RPMI7951 (cell line): ENCODE data around the gene RC3H1. TPM values are rescaled to one million over a fixed set of nuclear protein-coding genes. Genes with fewer than 3 reads are reported as not detected.

Experiments used
- DNase-seq: peaks from one replicate; pipeline ENCODE4 v3.0.0-alpha.2; 2012; ENCODE audit warnings: low read depth
- total RNA-seq: library from RNA; depleted of rRNA; stranded (reverse); fragments of >200 nt; shearing (Covaris generic); gene quantifications from 2 replicates; pipeline ENCODE4 v1.2.3, GENCODE V29; 2014; rRNA removed

Gene RC3H1
- total RNA-seq, 1 experiment from 2014 or later: 11.4 TPM

DNA sequence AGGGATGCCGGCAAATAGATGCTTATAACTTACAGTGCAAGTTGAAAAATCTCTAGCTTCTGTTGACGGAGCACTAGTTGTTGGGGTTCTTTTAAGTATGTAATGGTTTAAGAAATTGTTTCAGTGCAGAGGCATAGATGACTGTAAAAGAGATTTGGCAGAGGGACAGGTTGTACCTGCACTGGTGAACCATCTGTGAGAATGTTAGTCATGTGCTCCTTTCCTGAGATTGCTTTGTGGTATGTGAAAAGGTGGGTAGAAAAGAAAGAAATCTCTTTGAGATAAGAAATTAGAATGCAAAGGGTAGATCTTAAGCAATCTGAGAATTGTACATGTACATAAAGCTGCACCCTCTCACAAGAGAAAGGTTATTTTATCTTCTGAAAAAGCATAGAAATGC lies 134.5 kb downstream of the RC3H1 start:
- no peak for DNase-seq

DNA sequence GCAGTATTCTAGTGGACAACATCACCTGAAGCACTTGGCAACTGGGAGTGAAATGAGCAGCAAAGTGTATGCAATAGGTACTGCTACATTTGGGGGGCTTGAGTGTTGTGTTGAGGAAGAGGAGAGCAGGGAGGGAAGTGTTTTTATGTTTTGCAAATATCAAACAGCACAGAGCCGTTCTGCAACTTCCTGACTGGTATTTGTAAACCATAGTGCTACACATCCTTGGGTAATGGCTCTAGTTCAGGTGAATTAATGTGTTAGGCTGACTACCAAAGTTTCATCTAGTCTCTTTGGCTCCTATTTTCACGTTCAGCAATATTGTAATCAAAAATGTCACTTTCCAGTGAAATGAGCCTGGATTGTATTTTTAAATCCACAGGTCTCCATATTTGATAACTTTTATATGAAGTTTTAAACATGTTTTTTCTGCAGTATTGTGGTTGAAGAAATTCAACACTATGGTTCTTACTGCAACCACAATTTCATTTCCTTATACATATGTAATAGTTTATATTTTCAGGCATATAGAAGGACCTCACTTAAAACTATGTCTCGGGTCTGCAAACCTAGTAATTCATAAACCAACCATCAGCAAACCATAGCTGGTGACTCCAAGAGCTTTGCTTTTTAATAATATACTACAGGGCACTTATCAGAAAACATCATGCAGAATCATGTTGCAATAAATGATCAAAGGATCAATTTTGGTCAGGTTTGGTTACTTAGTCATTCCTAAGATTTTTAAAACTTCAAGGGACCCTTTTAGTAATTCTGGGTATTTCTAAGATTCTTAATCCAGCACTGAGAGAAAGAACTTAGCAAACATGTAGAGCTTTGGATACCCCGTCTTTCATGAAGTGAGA lies 135.2 kb downstream of the RC3H1 start:
- DNase-seq: no peak

- no peak for DNase-seq
Measured at GRCh38 chr1:173884701-173885100, 137.5 kb downstream of the RC3H1 start.

Other genes with a start within 250 kb of the RC3H1 start
- gene DARS2, start 197.7 kb downstream of the RC3H1 start, total RNA-seq: 34.1 and 39.2 TPM in 2 replicates
- 39.3 and 53.7 TPM in 2 replicates for gene CENPL, start 197.5 kb downstream of the RC3H1 start, total RNA-seq
- gene GAS5, start 154.4 kb downstream of the RC3H1 start, total RNA-seq: 276 and 296 TPM in 2 replicates
- gene ZBTB37, start 154.0 kb downstream of the RC3H1 start, total RNA-seq: 1.6 and 1.7 TPM in 2 replicates
- gene SERPINC1, start 105.0 kb downstream of the RC3H1 start, total RNA-seq: 0.39 and 1.1 TPM in 2 replicates
- gene RABGAP1L, start 137.2 kb upstream of the RC3H1 start, total RNA-seq: 13.5 and 17.2 TPM in 2 replicates